RPMI8226 (cell line): ENCODE data around the gene ITGB4.

Experiments used
- DNase-seq: peaks from one replicate; pipeline ENCODE4 v3.0.0-alpha.2; 2015

Gene ITGB4

GRCh38 chr17:75720656-75721462 is at the start of gene ITGB4:
ITGB4 (plus strand) TSS chr17:75721459; CDS start chr17:75724704, 3,245 bp downstream.
- peak; percentile 90 for DNase-seq

DNA sequence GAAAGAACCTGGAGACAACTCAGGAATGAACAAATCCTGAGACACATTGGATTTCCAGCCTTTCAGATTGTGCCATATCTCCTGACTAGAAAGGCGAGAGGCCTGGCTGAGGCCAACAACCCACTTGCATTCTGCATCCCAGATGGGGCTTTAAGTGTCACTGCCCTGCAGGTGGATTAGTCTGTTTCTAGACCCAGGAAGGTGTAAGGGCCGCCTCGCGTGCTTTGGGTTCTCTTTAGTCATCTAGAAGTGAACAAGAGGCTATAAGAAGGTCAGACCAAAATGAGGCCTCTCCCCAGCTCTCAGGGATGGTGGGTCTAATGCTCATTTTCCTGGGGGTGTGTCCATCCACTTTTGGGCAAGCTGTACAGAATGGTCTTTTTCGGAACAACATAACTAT is 49.2 kb upstream of the ITGB4 start:
- DNase-seq: no peak

DNA sequence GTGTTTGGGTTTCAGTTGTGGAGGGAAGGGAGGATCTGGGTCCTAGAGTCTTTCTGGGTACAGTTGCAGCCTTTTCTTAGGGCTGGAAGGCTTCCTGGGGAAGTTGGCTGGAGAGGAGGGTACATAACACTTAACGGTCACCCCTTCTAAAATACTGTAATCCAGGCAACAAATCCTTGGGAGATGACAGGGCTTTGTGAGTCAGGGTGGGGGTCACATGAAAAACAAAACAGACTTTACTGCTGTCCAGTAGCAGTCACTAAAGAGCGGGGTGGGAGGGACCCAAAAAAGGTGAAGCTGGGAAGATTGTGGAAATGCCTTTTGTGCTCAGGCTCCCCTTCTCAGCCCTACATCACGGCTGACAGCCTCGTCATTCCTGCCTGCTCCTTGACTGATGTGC is 47.8 kb upstream of the ITGB4 start:
- DNase-seq: no peak

GRCh38 chr17:75676461-75676860 is 44.8 kb upstream of the ITGB4 start:
- DNase-seq: no peak

DNA sequence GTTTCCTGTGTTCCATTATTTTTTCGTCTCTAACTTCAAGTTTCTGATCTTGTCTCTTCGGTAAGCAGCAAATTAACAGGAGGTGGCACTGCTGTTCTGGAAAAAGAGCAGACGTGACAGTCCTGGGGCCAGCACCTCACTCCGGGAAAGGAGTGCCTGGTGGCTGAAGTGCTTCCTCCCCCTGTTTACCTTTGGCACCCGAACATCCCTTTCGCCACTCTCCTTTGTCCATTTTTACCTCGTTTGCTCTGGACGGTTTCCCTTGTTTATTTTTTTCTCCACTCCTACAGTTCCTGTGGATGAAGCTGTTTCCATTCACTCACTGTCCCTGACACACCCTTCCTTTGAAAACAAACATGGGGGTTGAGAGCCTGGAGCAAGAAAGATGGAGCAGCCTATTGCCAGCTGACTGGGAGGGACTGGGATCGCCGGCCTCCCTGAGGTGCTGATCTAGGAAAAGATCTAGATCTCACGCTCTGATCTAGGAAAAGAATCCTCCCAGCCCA is 41.5 kb upstream of the ITGB4 start:
- DNase-seq: no peak

- no peak for DNase-seq
These were observed 40.8 kb upstream of the ITGB4 start for GRCh38 chr17:75680431-75680830.

GRCh38 chr17:75681289-75681688 is 40.0 kb upstream of the ITGB4 start:
- DNase-seq: no peak

GRCh38 chr17:75683583-75683982 is 37.7 kb upstream of the ITGB4 start:
- DNase-seq: no peak

DNA sequence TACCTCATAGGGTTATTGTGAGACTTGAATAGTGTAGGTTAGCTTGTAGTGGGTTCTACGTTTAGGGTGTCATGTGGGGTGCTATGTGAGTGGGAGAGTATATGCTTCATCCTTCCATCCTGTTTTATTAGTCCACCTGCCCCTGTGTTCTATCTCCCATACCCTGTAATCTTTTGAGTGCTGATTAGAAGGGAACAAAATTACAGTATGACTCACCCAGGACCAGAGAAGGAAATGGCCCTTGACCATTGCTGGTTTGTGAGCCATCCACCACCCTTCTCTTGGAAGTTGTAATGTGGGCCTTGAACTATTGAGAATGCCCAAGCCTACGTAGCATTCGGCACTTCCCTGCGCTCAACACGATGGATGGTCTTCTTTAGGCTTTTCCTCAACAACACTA is 37.0 kb upstream of the ITGB4 start:
- DNase-seq: no peak

GRCh38 chr17:75684924-75685323 is 36.3 kb upstream of the ITGB4 start:
- DNase-seq: no peak

DNA sequence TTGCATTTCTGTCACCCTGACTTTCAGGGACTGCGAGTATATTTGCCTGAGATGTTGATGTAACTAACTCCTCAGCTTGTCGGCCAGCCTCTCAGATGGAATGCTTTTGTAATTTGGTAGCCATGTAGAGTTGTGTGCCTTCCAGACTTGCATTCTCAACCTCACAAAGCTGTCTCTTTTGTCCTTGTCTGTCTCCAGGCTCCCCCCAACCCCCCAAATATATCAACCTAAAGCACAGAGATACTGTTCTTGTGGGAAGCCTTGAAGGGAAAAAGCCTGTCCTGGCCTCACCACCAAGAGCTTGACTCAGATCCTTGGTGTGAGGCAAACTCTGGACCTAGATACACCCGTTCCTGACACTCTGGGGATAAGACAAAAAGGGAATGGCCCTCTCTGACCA is 35.8 kb upstream of the ITGB4 start:
- DNase-seq: no peak

DNA sequence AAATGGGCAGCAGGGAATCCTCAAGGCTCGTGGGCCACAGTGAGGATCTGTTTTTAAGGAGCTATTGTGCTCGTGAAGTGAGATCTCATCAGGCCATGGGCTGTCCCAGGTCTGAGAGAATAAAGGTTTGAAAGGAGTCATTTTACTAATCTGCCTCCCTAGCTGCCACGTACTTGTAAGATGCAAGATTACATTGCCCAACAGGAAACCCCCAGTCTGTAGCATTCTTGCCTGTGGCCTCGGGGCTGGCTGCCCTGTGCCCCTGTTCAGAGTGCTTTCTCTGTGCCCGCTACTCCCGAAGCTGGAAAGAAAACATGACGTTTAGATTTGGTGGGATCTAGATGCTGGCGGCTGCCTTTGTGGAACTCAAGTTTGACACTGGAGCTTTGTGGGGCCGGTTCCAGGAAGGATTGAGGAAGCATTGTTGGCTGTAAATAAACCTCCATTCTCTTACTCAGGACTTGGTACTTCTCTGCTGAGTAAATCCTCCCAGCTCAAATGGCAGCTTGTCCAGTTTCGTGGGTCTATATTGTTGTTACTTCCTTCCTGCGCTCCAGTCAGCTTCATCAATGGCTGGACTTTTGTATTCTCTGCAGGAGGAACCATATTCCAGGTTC is 32.9 kb upstream of the ITGB4 start:
- no peak for DNase-seq

- peak; percentile 20 for DNase-seq
These were observed 31.8 kb upstream of the ITGB4 start for GRCh38 chr17:75689441-75689873.

DNA sequence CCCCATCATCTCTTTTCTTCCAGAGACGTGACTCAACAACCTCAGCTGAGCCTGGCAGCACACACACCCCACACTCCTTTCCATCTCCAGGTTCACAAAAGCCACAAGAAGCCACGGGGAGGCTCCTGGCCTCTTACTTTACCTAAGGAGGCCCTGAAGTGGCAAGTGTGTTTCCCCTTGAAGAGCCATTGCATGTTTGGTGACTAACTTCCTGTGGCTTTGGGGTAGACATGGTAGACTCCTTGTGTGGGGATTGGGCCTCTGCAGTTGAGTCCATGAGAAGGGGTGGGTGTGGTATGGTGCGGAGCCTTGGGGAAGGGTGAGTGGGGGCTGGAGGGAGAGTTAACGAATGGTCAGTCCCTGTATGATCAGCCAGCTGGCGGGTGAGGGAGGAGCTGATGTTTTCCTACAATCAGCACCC is 29.9 kb upstream of the ITGB4 start:
- DNase-seq: no peak

- DNase-seq: no peak
These were observed 29.2 kb upstream of the ITGB4 start for GRCh38 chr17:75691801-75692626.

DNA sequence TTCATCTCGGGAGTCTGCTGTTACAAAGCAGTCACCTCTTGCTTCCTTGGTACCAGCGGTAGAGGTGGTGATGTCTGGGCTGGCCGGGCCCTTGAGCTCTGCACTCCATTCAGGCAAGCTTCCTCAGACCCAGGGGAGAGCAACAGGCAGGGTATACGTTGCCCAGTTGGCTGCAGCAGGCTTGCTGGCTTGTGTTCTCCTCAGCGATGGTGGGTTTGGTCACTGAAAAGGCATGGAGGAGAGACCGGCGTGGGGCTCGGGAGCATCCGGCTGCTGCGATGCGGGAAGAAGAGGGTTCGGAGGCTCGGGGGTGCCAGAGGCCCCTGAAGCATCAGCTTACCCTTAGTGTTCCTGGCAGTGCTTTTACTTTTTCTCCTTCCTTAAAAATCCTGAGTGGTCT is 28.3 kb upstream of the ITGB4 start:
- DNase-seq: no peak

- DNase-seq: no peak
These were observed 27.5 kb upstream of the ITGB4 start for GRCh38 chr17:75693500-75694481.

GRCh38 chr17:75694536-75694935 is 26.7 kb upstream of the ITGB4 start:
- no peak for DNase-seq

GRCh38 chr17:75695141-75695829 is 26.0 kb upstream of the ITGB4 start:
- DNase-seq: no peak

GRCh38 chr17:75695830-75696271 is 25.4 kb upstream of the ITGB4 start:
- no peak for DNase-seq

GRCh38 chr17:75697651-75698291 is 23.5 kb upstream of the ITGB4 start:
- no peak for DNase-seq
